Neural cell (in vitro differentiated cells): ENCODE measurements around the gene DNPEP. TPM values are rescaled to one million over a fixed set of nuclear protein-coding genes. Genes with fewer than 3 reads are reported as not detected.
A peak's percentile ranks its signal among the peaks of the same experiment; 100 is the strongest.

Source experiments
- H2AFZ ChIP-seq: fragments of 200-600, 300-800 bp; sonication (generic), shearing (Covaris generic); 2 replicates; pipeline ENCODE4 v1.6.0; 2014; ENCODE audit warnings: low read depth, mild to moderate bottlenecking, antibody characterized with exemption, low read length, moderate library complexity
- H3F3A ChIP-seq: fragments of 200-600 bp; shearing (Covaris generic); 2 replicates; pipeline ENCODE4 v1.6.1; 2016; ENCODE audit warnings: mild to moderate bottlenecking, moderate library complexity, mixed read lengths, antibody characterized with exemption, low read length; ENCODE audit not compliant: insufficient read depth, poor library complexity, severe bottlenecking
- H3K27ac ChIP-seq: fragments of 200-600, 300-800 bp; sonication (generic), shearing (Covaris generic); 2 replicates; pipeline ENCODE4 v1.5.1; 2014; ENCODE audit warnings: mild to moderate bottlenecking, low read length, moderate library complexity
- H3K27me3 ChIP-seq: fragments of 300-800, 200-600 bp; sonication (generic), shearing (Covaris generic); 2 replicates; pipeline ENCODE4 v1.6.0; 2014; ENCODE audit warnings: mild to moderate bottlenecking, low read depth, low read length, moderate library complexity; ENCODE audit not compliant: insufficient read depth
- H3K36me3 ChIP-seq: fragments of 300-800, 200-600 bp; sonication (generic), shearing (Covaris generic); 2 replicates; pipeline ENCODE4 v1.5.1; 2014; ENCODE audit warnings: mild to moderate bottlenecking, antibody characterized with exemption, low read length, moderate library complexity; ENCODE audit not compliant: insufficient read depth
- H3K4me2 ChIP-seq: fragments of 300-800, 200-600 bp; sonication (generic), shearing (Covaris generic); 2 replicates; pipeline ENCODE4 v1.6.0; 2014; ENCODE audit warnings: mild to moderate bottlenecking, low read length
- H3K4me3 ChIP-seq: fragments of 300-800, 200-600 bp; sonication (generic), shearing (Covaris generic); 2 replicates; pipeline ENCODE4 v1.5.1; 2014; ENCODE audit warnings: mild to moderate bottlenecking, low read length, moderate library complexity
- H3K79me2 ChIP-seq: fragments of 200-600 bp; shearing (Covaris generic); replicated peaks from 2 replicates; pipeline ENCODE4 v1.6.0; 2014; ENCODE audit warnings: mild to moderate bottlenecking, low read length, moderate library complexity; ENCODE audit not compliant: insufficient read depth
- H3K9ac ChIP-seq: fragments of 300-800, 200-600 bp; sonication (generic), shearing (Covaris generic); 2 replicates; pipeline ENCODE4 v1.6.1; 2016; ENCODE audit warnings: mild to moderate bottlenecking, low read length, mixed read lengths
- H3K9me2 ChIP-seq: fragments of 200-600 bp; shearing (Covaris generic); 2 replicates; pipeline ENCODE4 v1.6.1; 2016; ENCODE audit warnings: mild to moderate bottlenecking, low read length, mixed read lengths; ENCODE audit not compliant: insufficient read depth
- H3K9me3 ChIP-seq: fragments of 200-600, 300-800 bp; sonication (generic), shearing (Covaris generic); 2 replicates; pipeline ENCODE4 v1.6.1; 2016; ENCODE audit warnings: mild to moderate bottlenecking, mixed run types, low read length, moderate library complexity, mixed read lengths
- H4K20me1 ChIP-seq: fragments of 200-600 bp; shearing (Covaris generic); 2 replicates; pipeline ENCODE4 v1.6.1; 2016; ENCODE audit warnings: mild to moderate bottlenecking, mixed run types; ENCODE audit not compliant: insufficient read depth
- EP300 ChIP-seq: fragments of 450-650 bp; conservative IDR thresholded peaks from 2 replicates; pipeline ENCODE4 v1.6.1; 2014; ENCODE audit warnings: antibody characterized with exemption, mild to moderate bottlenecking, moderate library complexity; ENCODE audit not compliant: poor library complexity, severe bottlenecking
- EZH2 ChIP-seq: fragments of 200-600, 300-800 bp; shearing (Covaris generic), sonication (generic); IDR thresholded peaks from 2 replicates; pipeline ENCODE4 v1.6.1; 2014; ENCODE audit warnings: antibody characterized with exemption, low read length, borderline replicate concordance, mild to moderate bottlenecking; ENCODE audit not compliant: insufficient read depth, poor library complexity, severe bottlenecking
- MXI1 ChIP-seq: fragments of 450-650 bp; conservative IDR thresholded peaks from 2 replicates; pipeline ENCODE4 v1.6.1; 2014; ENCODE audit warnings: antibody characterized with exemption, mild to moderate bottlenecking; ENCODE audit not compliant: poor library complexity, severe bottlenecking
- POLR2AphosphoS5 ChIP-seq: IDR thresholded peaks from 2 replicates; pipeline ENCODE4 v1.6.1; 2012
- RAD21 ChIP-seq: fragments of 450-650 bp; conservative IDR thresholded peaks from 2 replicates; pipeline ENCODE4 v1.6.1; 2014; ENCODE audit warnings: antibody characterized with exemption, mild to moderate bottlenecking, moderate library complexity
- SMC3 ChIP-seq: fragments of 450-650 bp; conservative IDR thresholded peaks from 2 replicates; pipeline ENCODE4 v1.6.1; 2014; ENCODE audit warnings: antibody characterized with exemption, mild to moderate bottlenecking, moderate library complexity; ENCODE audit not compliant: poor library complexity
- TAF1 ChIP-seq: IDR thresholded peaks from 2 replicates; pipeline ENCODE4 v1.6.1; 2012; ENCODE audit warnings: low read depth
- polyA plus RNA-seq: library from polyadenylated mRNA; depleted of rRNA; stranded (reverse); fragments of >200 nt; gene quantifications from 2 replicates; pipeline ENCODE4 v1.2.3, GENCODE V29; 2014
- TF ChIP-seq, protein P1 (sequence below): fragments of 450-650 bp; IDR thresholded peaks from 2 replicates; pipeline ENCODE4 v1.5.1; 2014; ENCODE audit warnings: antibody characterized with exemption, mild to moderate bottlenecking, moderate library complexity; ENCODE audit not compliant: poor library complexity, severe bottlenecking
- TF ChIP-seq, protein P2 (sequence below): IDR thresholded peaks from 2 replicates; pipeline ENCODE4 v1.6.1; 2012; ENCODE audit warnings: borderline replicate concordance

DNPEP gene
- polyA plus RNA-seq, 1 donor from 2014 or later, result 11.9 TPM

DNA sequence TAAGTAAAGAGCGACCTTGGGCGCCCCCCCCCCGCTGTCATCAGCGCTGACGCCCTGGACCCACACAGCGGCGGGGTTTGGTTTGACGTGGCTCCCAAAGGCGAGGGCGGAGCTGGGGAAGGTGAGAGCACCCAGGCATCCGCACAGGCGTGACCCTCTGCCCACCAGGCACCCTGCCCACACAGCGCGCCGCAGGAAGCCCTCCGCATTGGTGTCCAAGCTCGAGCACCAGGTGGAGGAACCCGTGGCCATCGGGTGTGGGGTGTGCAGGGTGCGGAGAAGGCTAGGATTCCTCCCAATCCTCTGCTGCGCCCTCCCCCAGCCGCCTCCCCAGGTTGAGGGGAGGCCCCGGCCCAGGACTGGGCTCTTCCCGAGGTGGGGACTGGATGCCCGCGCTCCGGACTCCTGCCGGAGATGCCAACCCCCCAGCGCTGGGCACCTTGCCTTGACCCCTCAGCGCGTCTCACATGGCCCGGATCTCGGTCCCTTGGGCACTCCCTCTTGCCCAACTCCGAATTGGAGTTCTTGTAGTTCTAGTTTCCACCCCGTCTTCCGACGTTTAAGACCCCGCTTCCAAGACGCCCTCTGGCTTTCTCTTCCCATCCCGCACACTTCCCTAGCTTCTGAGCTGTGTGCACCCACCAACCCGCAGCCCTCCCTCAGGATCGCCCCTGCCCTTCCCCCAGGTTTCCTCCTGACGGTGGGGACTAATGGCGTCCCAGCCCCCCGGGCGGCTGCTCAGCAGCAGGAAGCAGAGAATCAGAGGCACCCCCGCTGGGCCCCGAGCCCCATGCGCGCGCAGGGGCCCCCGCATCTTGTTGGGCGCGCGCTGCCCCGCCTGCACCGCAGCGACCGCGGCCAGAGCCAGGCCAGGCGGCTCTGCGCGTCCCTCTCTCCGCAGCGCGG lies 29.3 kb downstream of the DNPEP start:
- H3K9ac ChIP-seq, result no peak overlapping the region
- no peaks in the 10 kb centered on the region for H3K9me3 ChIP-seq
- H3K27ac ChIP-seq, result no peak overlapping the region
- H3F3A ChIP-seq, result no peaks in the 10 kb centered on the region
- no peaks in the 10 kb centered on the region for H4K20me1 ChIP-seq
- no peaks in the 10 kb centered on the region for H3K79me2 ChIP-seq
- no peak overlapping the region for H2AFZ ChIP-seq
- H3K4me2 ChIP-seq, result no peak overlapping the region
- H3K27me3 ChIP-seq, result peaks cover 39% of the 10 kb centered on the region
- TF ChIP-seq TAF1, result no peak
- TF ChIP-seq, protein P1, sequence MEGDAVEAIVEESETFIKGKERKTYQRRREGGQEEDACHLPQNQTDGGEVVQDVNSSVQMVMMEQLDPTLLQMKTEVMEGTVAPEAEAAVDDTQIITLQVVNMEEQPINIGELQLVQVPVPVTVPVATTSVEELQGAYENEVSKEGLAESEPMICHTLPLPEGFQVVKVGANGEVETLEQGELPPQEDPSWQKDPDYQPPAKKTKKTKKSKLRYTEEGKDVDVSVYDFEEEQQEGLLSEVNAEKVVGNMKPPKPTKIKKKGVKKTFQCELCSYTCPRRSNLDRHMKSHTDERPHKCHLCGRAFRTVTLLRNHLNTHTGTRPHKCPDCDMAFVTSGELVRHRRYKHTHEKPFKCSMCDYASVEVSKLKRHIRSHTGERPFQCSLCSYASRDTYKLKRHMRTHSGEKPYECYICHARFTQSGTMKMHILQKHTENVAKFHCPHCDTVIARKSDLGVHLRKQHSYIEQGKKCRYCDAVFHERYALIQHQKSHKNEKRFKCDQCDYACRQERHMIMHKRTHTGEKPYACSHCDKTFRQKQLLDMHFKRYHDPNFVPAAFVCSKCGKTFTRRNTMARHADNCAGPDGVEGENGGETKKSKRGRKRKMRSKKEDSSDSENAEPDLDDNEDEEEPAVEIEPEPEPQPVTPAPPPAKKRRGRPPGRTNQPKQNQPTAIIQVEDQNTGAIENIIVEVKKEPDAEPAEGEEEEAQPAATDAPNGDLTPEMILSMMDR, result peak; percentile 17
- H3K4me3 ChIP-seq, result peak overlapping the region; percentile 45
- H3K36me3 ChIP-seq, result no peaks in the 10 kb centered on the region
- H3K9me2 ChIP-seq, result no peaks in the 10 kb centered on the region

DNA sequence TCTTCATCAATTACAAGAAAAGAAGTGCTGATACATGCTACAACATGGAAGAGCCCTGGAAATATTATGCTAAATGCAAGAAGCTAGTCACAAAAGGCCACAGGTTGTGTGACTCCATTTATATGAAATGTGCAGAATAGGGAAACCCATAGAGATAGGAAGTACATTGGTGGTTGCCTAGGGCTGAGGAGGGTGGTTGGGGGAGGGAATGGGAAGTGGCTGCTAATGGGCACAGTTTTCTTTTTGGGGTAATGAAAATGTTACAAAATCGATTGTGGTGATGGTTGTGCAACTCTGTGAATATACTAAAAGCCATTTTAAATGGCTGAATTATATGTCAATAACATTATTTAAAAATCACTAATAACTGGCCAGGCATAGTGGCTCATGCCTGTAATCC lies 30.9 kb downstream of the DNPEP start:
- no peak overlapping the region for H3K27ac ChIP-seq
- no peaks in the 10 kb centered on the region for H4K20me1 ChIP-seq
- H3K9ac ChIP-seq, result no peak overlapping the region
- no peak overlapping the region for H3K4me2 ChIP-seq
- H3K9me3 ChIP-seq, result no peaks in the 10 kb centered on the region
- no peak overlapping the region for H3K4me3 ChIP-seq
- no peaks in the 10 kb centered on the region for H3K79me2 ChIP-seq
- no peaks in the 10 kb centered on the region for H3K36me3 ChIP-seq
- H3K27me3 ChIP-seq, result peaks cover 39% of the 10 kb centered on the region
- no peaks in the 10 kb centered on the region for H3K9me2 ChIP-seq
- H3F3A ChIP-seq, result no peaks in the 10 kb centered on the region
- TF ChIP-seq EZH2 (no peak), MXI1 (no peak), POLR2AphosphoS5 (no peak), TAF1 (no peak), SMC3 (no peak), EP300 (no peak), RAD21 (no peak)
- TF ChIP-seq, protein P1, result no peak
- TF ChIP-seq, protein P2, sequence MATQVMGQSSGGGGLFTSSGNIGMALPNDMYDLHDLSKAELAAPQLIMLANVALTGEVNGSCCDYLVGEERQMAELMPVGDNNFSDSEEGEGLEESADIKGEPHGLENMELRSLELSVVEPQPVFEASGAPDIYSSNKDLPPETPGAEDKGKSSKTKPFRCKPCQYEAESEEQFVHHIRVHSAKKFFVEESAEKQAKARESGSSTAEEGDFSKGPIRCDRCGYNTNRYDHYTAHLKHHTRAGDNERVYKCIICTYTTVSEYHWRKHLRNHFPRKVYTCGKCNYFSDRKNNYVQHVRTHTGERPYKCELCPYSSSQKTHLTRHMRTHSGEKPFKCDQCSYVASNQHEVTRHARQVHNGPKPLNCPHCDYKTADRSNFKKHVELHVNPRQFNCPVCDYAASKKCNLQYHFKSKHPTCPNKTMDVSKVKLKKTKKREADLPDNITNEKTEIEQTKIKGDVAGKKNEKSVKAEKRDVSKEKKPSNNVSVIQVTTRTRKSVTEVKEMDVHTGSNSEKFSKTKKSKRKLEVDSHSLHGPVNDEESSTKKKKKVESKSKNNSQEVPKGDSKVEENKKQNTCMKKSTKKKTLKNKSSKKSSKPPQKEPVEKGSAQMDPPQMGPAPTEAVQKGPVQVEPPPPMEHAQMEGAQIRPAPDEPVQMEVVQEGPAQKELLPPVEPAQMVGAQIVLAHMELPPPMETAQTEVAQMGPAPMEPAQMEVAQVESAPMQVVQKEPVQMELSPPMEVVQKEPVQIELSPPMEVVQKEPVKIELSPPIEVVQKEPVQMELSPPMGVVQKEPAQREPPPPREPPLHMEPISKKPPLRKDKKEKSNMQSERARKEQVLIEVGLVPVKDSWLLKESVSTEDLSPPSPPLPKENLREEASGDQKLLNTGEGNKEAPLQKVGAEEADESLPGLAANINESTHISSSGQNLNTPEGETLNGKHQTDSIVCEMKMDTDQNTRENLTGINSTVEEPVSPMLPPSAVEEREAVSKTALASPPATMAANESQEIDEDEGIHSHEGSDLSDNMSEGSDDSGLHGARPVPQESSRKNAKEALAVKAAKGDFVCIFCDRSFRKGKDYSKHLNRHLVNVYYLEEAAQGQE, result no peak
- no peak overlapping the region for H2AFZ ChIP-seq
